Neural crest cell (in vitro differentiated cells): Measurements from ENCODE around the gene PAX5. TPM values are rescaled to one million over a fixed set of nuclear protein-coding genes. Genes with fewer than 3 reads are reported as not detected.

Experiments used
- DNase-seq: peaks from one replicate; pipeline ENCODE4 v3.0.0; 2021; ENCODE audit warnings: low read depth, mixed read lengths, low spot score
- H3K27ac Mint-ChIP-seq: one replicate; pipeline ENCODE4 v1.8.0; 2021; ENCODE audit warnings: mild to moderate bottlenecking, mixed read lengths; ENCODE audit not compliant: unreplicated experiment
- H3K27me3 Mint-ChIP-seq: 2 replicates; pipeline ENCODE4 v1.8.0; 2021; ENCODE audit warnings: low read depth, mild to moderate bottlenecking, mixed read lengths
- H3K36me3 Mint-ChIP-seq: 2 replicates; pipeline ENCODE4 v1.8.0; 2021; ENCODE audit warnings: low read depth, mild to moderate bottlenecking, mixed read lengths
- H3K4me1 Mint-ChIP-seq: 2 replicates; pipeline ENCODE4 v1.8.0; 2021; ENCODE audit warnings: mixed read lengths
- H3K4me3 Mint-ChIP-seq: one replicate; pipeline ENCODE4 v1.8.0; 2021; ENCODE audit warnings: mild to moderate bottlenecking, mixed read lengths
- H3K9me3 Mint-ChIP-seq: 2 replicates; pipeline ENCODE4 v1.8.0; 2021; ENCODE audit warnings: mixed read lengths
- CTCF ChIP-seq: fragments of 200-600 bp; sonication (generic); conservative IDR thresholded peaks from 2 replicates; pipeline ENCODE4 v1.5.0; 2021; ENCODE audit warnings: antibody characterized with exemption, mild to moderate bottlenecking
- total RNA-seq: library from RNA; stranded (reverse); gene quantifications from 2 replicates; pipeline ENCODE4 v1.2.1, GENCODE V29; 2021

PAX5 gene
- total RNA-seq, 1 donor from 2014 or later: 19.5 TPM

GRCh38 chr9:36854751-36855150, 179.3 kb downstream of the PAX5 start:
- peaks cover 5% of the 10 kb centered on the region for H3K27me3 Mint-ChIP-seq

DNA sequence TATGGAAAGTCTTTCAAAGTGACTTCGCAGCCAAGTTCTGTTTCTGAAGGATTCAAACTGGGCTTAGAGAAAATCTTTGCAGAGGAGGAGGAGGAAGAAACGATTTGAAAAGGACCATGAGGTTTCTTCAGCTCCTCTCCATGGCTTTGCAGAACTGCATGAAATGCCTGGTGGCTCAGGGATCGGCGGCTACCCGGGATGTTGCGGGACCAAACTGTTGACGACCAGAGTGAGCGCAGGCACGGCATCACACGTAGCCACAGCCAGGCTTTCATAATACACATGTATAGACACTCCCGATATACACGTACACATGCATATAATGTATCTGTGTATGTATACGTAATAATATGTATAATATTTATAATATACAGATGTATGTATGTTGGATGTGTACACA, 180.0 kb downstream of the PAX5 start:
- Mint-ChIP-seq H3K9me3 (no peaks in the 10 kb centered on the region), H3K4me1 (peaks cover 9% of the 10 kb centered on the region), H3K27me3 (peaks cover 5% of the 10 kb centered on the region), H3K4me3 (no peak overlapping the region), H3K27ac (no peak overlapping the region), H3K36me3 (no peaks in the 10 kb centered on the region)
- DNase-seq: no peak
- TF ChIP-seq CTCF: no peak

More at GRCh38 chr9:36854751-36855150, 179.3 kb downstream of the PAX5 start:
- Mint-ChIP-seq H3K9me3 (no peaks in the 10 kb centered on the region), H3K27ac (no peak overlapping the region), H3K36me3 (no peaks in the 10 kb centered on the region), H3K4me3 (no peak overlapping the region), H3K4me1 (peaks cover 9% of the 10 kb centered on the region)
- TF ChIP-seq CTCF: no peak
- DNase-seq: no peak

DNA sequence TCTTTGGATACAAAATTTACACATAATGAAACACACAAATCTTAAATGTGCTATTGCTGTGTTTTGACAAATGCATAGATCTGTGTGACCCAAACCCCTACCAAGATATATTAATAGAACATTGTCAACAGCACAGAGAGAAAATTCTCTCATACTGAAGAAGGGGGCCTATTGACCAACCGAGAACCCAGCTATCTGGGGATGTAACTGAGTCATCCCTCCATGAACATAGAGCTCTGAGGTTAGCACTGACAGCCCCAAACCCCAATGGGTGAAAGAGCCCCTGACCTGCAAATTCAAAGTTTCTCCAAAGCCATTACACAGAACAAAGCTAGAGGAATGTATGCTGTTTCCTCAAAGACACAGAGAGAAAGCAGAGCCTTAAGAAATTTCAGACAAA, 180.8 kb downstream of the PAX5 start:
- DNase-seq: no peak
- peaks cover 9% of the 10 kb centered on the region for H3K4me1 Mint-ChIP-seq
- no peak overlapping the region for H3K4me3 Mint-ChIP-seq
- H3K27ac Mint-ChIP-seq: peak overlapping the region; percentile 44
- H3K9me3 Mint-ChIP-seq: no peaks in the 10 kb centered on the region
- no peak for TF ChIP-seq CTCF
- H3K27me3 Mint-ChIP-seq: no peaks in the 10 kb centered on the region
- H3K36me3 Mint-ChIP-seq: no peaks in the 10 kb centered on the region

- no peak overlapping the region for H3K4me3 Mint-ChIP-seq
- H3K36me3 Mint-ChIP-seq: no peaks in the 10 kb centered on the region
- H3K27me3 Mint-ChIP-seq: no peaks in the 10 kb centered on the region
- H3K9me3 Mint-ChIP-seq: no peaks in the 10 kb centered on the region
- TF ChIP-seq CTCF: no peak
- peaks cover 5% of the 10 kb centered on the region for H3K4me1 Mint-ChIP-seq
- H3K27ac Mint-ChIP-seq: no peak overlapping the region
- no peak for DNase-seq
These were observed 184.1 kb downstream of the PAX5 start for GRCh38 chr9:36849943-36850342.

- TF ChIP-seq CTCF: no peak
- Mint-ChIP-seq H3K4me1 (peaks cover 5% of the 10 kb centered on the region), H3K27ac (no peak overlapping the region), H3K4me3 (no peak overlapping the region), H3K36me3 (no peaks in the 10 kb centered on the region), H3K27me3 (no peaks in the 10 kb centered on the region), H3K9me3 (no peaks in the 10 kb centered on the region)
- DNase-seq: no peak
These were observed 185.1 kb downstream of the PAX5 start for GRCh38 chr9:36848946-36849345.
